CD4-positive, alpha-beta T cell treated with Interleukin-15 for 1 hour (primary cell): Measurements from ENCODE around the gene SNRPB2.

Experiments
- DNase-seq: peaks from one replicate; pipeline ENCODE4 v3.0.0-alpha.2; 2020

SNRPB2 gene

GRCh38 chr20:16740365-16741072 lies 10.7 kb downstream of the SNRPB2 start:
- DNase-seq: no peak

DNA sequence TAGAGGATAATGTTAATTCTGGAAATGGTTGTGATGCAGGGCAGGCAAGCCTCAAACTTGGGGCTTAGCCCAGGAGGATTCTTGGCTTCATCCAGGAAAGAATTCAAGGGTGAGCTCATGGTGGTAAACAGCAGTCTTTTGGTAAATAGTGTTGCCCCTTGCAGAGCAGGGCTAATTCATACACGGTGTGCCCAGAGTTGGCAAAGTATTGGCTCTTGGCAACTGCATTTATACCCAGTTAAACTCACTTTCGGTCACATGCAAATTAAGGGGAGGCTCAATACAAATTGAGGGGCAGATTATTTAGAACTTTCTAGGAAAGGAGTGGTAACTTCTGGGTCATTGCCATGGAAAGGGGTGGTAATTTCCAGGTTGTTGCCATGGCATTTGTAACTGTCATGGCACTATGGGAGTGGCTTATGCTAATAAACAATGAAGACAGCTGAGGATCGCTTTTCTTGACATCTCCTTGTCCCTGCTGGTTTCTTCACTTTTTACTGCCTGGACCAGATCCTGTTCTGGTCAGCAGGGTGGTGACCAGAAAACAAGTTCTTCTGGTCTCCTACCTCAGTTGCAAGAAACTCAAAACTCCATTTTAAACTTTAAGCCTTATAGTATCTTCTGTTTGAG lies 14.5 kb downstream of the SNRPB2 start:
- DNase-seq: no peak

- no peak for DNase-seq
Measured at GRCh38 chr20:16745204-16745603, 15.4 kb downstream of the SNRPB2 start.

GRCh38 chr20:16747291-16747811 lies 17.5 kb downstream of the SNRPB2 start:
- no peak for DNase-seq

DNA sequence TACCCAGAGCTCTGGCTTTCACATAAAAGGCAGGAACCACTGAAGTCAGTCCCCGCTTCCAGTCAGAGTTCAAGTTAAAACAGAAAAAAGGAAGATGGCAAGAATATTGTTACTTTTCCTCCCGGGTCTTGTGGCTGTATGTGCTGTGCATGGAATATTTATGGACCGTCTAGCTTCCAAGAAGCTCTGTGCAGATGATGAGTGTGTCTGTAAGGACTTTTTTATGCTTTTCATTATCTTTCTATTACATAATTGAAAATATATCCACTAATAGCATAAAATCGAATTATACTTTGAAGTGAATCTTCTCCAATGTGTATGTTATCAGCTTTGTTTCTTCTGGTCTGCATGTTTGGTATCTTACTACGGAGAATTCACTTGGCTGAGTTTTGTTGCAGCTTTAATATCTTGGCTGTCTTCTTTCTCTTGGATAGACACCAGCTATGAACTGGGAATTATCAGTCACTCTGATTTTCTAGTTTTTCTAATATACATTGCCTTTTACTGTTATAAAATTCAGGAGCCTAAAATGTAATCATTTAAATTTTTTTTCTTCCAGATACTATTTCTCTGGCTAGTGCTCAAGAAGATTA lies 18.6 kb downstream of the SNRPB2 start, which contains the start of gene OTOR:
TSS of gene OTOR (plus strand) at position 51 of the 593 bp plus-strand sequence. CDS start at position 95, 44 bp downstream.
- DNase-seq: no peak

- DNase-seq: no peak
Measured at GRCh38 chr20:16749573-16749972, 19.7 kb downstream of the SNRPB2 start.

DNA sequence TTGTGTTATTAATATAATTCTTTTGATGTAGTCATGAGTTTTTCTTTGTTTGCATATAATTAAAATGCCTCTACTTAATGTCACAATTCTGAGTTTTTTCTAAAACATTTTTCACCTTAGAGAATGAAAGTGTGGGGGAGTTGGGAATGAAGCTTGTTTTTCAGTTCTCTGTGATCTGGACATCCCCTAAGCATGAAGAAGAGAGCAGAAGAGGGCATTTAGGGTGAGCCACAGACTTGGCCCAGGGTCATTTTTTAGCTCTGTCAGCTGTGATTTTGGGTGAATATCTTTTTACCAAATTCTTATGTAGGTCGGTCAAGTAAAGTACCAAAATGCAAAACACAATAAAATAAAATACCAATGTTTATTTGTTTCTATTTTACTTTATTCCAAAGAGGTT lies 22.3 kb downstream of the SNRPB2 start:
- no peak for DNase-seq

- no peak for DNase-seq
Measured at GRCh38 chr20:16752901-16753300, 23.1 kb downstream of the SNRPB2 start.

DNA sequence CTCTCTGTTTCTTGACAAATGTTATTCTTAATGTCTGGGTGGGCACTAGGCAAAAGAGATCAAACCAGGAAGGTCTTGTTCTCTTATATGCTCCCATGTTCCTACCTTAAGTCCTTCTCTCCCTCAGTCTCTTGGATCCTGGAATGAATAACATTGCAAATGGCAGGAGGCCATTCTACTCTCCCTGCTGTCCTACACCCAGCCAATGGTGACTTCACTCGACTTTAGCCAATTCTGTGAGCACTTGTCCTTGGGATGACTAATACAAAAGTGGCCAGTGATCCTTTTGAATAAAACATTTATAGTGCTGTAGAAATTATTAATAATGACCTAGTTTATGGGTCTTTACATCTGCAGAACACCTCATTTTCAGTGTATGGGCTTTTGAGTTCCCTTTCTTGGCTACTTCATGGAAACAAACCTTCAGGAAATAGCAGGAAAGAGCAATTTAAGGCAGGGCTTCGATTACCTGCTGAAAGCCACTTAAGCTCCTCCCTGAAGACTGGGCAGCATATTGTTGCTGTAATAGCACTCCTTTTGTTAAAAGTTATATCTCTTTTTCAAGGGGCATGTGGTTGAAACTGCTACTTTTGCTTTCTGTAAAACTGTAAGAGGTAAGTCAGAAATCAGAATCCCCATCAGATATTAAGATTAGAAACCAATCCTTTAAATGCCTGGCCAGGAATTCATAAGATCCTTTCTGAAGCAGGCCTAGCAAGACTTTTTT lies 28.8 kb downstream of the SNRPB2 start:
- no peak for DNase-seq

DNA sequence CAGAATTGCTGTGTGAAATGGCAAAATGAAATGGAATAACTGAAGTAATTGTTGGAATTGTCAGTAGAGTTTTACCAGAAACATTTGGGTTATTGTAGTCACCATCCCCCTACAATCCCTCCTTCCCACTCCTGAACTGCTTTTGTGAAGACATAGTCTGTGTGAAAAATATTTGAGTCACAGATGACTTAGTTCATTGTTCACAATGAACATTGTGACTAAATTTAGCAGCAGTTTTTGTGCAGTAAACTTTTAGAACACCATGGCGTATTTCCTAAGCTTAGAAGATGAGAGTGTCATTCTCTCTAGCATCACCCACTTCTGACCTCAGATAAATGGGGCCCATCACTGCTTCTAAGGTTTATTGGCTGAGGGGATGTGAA lies 29.3 kb downstream of the SNRPB2 start:
- DNase-seq: no peak

DNA sequence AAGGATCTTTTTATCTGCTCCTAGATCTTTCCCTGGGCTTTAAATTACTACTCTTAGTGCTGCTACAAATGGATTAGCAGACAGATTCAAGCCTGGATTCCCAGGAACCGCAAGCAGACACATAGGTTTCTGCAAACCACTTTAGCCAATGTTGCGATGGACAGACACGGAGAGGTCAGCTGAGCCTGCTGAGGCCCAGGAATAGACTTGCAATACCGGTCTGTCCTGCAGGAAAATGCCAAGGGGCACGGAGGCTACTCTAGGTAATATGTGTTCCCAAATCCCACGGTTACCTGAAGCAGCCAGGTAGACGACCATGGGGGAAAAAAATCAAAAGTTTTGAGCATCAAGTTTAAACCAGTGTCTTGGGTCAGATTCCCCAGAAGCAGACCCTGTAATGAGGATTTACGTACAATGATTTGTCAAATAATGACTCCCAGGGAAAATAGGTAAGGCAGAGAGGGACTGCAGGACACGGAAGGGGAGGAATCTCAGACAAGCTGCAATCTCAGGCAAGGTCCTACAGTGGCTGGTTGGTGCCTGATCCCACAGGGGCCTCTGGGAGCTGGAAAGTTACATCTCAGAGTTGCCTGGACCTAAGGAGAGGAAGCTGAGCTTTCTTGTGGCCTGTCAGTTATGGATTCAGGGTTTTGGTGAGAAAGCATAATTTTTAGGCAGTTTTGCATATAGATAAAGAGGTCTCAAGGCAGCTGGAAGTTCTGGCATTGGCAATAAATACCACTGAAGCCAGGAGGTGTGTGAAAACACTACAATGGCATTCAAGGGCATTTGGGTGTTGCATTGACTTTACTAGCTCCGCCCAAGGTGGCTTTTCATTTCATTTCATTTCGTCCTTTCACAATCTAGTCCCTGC lies 30.8 kb downstream of the SNRPB2 start:
- no peak for DNase-seq

DNA sequence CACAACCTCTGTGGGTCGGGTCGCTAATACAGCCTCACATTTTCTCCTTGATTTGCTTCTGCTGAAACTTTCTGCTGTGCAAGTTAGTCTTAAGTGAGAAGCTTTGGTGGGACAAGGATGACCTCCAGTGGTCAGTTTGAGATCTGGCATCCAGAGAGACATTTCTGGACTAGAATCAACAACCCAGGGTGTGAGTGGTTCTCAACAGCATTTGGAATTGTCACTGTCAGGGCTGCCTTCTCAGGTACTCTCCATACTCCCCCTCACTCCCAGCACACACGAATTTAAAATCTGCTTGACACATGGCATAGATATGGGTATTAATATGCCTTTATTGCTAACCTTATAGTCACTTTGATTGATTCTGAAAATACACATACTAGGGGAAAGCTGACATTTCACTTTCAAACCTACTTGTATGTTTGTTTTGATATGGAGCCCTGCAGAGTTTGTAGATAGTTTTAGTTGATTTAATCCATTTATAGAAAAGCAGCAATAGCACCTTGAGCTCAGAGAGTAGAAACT lies 31.5 kb downstream of the SNRPB2 start:
- peak; percentile 26 for DNase-seq

GRCh38 chr20:16764560-16764959 lies 34.7 kb downstream of the SNRPB2 start:
- no peak for DNase-seq

DNA sequence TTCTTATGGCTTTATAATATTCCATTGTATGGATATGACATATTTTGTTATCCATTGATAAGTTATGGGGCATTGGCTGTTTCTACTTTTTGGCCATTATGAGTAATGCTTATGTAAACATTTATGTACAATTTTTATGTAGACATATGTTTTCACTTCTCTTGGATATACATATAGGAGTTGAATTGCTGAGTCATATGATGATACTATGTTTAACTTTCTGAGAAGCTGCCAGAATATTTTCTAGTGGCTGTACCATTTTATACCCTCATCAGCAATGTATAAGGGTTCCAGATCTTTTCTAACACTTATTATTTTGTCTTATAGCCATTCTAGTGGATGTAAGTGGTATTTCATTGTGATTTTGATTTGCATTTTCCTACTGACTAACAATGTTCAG lies 41.4 kb downstream of the SNRPB2 start:
- no peak for DNase-seq

GRCh38 chr20:16775961-16776360 lies 46.1 kb downstream of the SNRPB2 start:
- DNase-seq: no peak

DNA sequence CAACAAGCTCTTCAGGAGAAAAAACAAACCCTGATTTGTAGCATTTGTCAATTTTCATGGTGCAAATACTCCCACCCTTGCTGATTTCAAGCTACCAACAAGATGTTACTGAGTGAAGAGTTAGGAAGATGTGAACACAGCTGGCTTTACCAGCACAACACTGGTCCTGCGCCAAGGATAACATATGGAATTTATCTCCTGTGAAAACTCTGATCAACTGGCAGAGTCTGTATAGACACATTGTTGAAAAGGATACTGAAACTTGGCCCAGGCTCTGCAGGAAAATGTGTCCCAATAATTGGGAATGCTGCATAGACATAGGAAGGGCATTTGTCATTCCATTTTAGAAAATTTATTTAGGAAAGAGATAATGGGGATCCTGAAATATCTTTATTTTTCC lies 47.3 kb downstream of the SNRPB2 start:
- no peak for DNase-seq

DNA sequence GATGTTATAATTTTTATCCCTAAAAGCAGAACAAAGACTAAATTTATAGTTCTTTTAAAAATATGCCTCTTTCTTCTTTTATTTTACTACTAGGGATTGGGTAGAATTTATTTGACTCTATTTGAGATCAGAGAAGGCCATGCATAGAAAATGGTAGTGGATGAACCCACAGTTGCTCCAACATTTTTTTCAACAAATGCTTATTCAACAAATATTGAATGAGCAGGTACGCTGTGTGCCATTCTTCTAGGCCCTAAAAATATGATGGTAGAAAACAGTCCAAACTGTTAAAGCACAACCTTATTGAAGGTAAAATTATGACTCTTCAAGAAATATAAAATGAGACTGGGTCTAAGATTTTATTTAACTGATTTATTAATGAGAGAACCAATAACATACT lies 48.3 kb downstream of the SNRPB2 start:
- no peak for DNase-seq

GRCh38 chr20:16781496-16781895 lies 51.7 kb downstream of the SNRPB2 start:
- DNase-seq: no peak

- DNase-seq: no peak
Measured at GRCh38 chr20:16785226-16785625, 55.4 kb downstream of the SNRPB2 start.
